Neural progenitor cell (in vitro differentiated cells): ENCODE results near the gene TPRX1. TPM values are rescaled to one million over a fixed set of nuclear protein-coding genes. Genes with fewer than 3 reads are reported as not detected.
"Not testable (repeated sequence)": the region's sequence is repeated elsewhere in the genome, so short reads cannot be mapped to it uniquely, and the experiment has no call there.

ENCODE experiments used
- DNase-seq: peaks from one replicate; pipeline ENCODE4 v3.0.0-alpha.2; 2016; ENCODE audit warnings: low spot score
- H2AFZ ChIP-seq: fragments of 200-600 bp; sonication (generic); replicated peaks from 2 replicates; pipeline ENCODE4 v1.6.1; 2016; ENCODE audit warnings: antibody characterized with exemption
- H3F3A ChIP-seq: fragments of 200-600 bp; sonication (generic); 2 replicates; pipeline ENCODE4 v1.6.1; 2016; ENCODE audit warnings: antibody characterized with exemption, low read depth
- H3K27ac ChIP-seq: fragments of 200-600 bp; sonication (generic); 2 replicates; pipeline ENCODE4 v1.5.1; 2016; ENCODE audit warnings: mild to moderate bottlenecking
- H3K27me3 ChIP-seq: fragments of 200-600 bp; sonication (generic); 2 replicates; pipeline ENCODE4 v1.6.1; 2016; ENCODE audit warnings: mild to moderate bottlenecking, moderate library complexity
- H3K36me3 ChIP-seq: fragments of 200-600 bp; sonication (generic); 2 replicates; pipeline ENCODE4 v1.5.1; 2016
- H3K4me1 ChIP-seq: fragments of 200-600 bp; sonication (generic); 2 replicates; pipeline ENCODE4 v1.6.1; 2016; ENCODE audit warnings: mixed run types
- H3K4me2 ChIP-seq: fragments of 200-600 bp; sonication (generic); 2 replicates; pipeline ENCODE4 v1.6.1; 2016
- H3K4me3 ChIP-seq: fragments of 200-600 bp; sonication (generic); 2 replicates; pipeline ENCODE4 v1.5.1; 2016
- H3K79me2 ChIP-seq: fragments of 200-600 bp; sonication (generic); 2 replicates; pipeline ENCODE4 v1.6.1; 2016; ENCODE audit warnings: low read depth
- H3K9ac ChIP-seq: fragments of 200-600 bp; sonication (generic); 2 replicates; pipeline ENCODE4 v1.6.1; 2016
- H3K9me3 ChIP-seq: fragments of 200-600 bp; sonication (generic); 2 replicates; pipeline ENCODE4 v1.5.1; 2016; ENCODE audit warnings: low read depth
- H4K20me1 ChIP-seq: fragments of 200-600 bp; sonication (generic); 2 replicates; pipeline ENCODE4 v1.6.1; 2016; ENCODE audit warnings: low read depth
- H3K27ac Mint-ChIP-seq: 3 replicates; pipeline ENCODE4 v1.8.0; 2021; ENCODE audit warnings: mixed read lengths
- H3K27me3 Mint-ChIP-seq: 2 replicates; pipeline ENCODE4 v1.8.0; 2022; ENCODE audit warnings: low read depth, mild to moderate bottlenecking, inconsistent platforms, moderate library complexity, mixed read lengths; ENCODE audit not compliant: insufficient read depth
- H3K36me3 Mint-ChIP-seq: 3 replicates; pipeline ENCODE4 v1.8.0; 2021; ENCODE audit warnings: mixed read lengths
- H3K4me1 Mint-ChIP-seq: 3 replicates; pipeline ENCODE4 v1.8.0; 2021; ENCODE audit warnings: mixed read lengths
- H3K4me3 Mint-ChIP-seq: 3 replicates; pipeline ENCODE4 v1.8.0; 2021; ENCODE audit warnings: mild to moderate bottlenecking, moderate library complexity, mixed read lengths
- H3K9me3 Mint-ChIP-seq: 3 replicates; pipeline ENCODE4 v1.8.0; 2020; ENCODE audit warnings: mixed read lengths
- EZH2 ChIP-seq: fragments of 200-600 bp; sonication (generic); IDR thresholded peaks from 2 replicates; pipeline ENCODE4 v1.6.1; 2017; ENCODE audit warnings: antibody characterized with exemption, mild to moderate bottlenecking, moderate library complexity
- EZH2phosphoT487 ChIP-seq: fragments of 200-600 bp; sonication (generic); IDR thresholded peaks from 2 replicates; pipeline ENCODE4 v1.6.1; 2017; ENCODE audit warnings: antibody characterized with exemption
- total RNA-seq: library from RNA; depleted of rRNA; stranded (reverse); fragments of >200 nt; gene quantifications from 2 replicates; pipeline ENCODE4 v1.2.3, GENCODE V29; 2015; ENCODE audit warnings: low replicate concordance
- TF ChIP-seq, protein P1 (sequence below): fragments of 200-600 bp; sonication (generic); IDR thresholded peaks from 2 replicates; pipeline ENCODE4 v1.5.1; 2017; ENCODE audit warnings: antibody characterized with exemption, mild to moderate bottlenecking

TPRX1 gene
- total RNA-seq, 1 donor from 2014 or later, result not detected

DNA sequence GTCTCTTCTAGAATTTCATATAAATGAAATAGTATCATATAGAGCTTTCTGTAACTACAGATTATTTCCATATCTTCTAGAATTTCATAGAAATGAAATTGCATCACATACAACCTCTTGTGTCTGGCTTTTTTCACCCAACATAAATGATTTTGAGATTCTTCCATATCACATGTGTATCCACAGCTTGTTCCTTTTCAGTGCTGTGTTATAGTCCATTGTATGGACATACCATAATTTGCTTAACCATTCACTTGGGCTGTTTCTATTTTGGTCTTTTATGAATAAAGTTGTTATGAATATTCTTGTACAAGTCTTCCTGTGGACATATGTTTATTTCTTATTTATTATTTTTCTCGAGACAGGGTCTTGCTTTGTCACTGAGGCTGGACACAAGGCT lies 11.7 kb downstream of the TPRX1 start:
- TF ChIP-seq, protein P1, sequence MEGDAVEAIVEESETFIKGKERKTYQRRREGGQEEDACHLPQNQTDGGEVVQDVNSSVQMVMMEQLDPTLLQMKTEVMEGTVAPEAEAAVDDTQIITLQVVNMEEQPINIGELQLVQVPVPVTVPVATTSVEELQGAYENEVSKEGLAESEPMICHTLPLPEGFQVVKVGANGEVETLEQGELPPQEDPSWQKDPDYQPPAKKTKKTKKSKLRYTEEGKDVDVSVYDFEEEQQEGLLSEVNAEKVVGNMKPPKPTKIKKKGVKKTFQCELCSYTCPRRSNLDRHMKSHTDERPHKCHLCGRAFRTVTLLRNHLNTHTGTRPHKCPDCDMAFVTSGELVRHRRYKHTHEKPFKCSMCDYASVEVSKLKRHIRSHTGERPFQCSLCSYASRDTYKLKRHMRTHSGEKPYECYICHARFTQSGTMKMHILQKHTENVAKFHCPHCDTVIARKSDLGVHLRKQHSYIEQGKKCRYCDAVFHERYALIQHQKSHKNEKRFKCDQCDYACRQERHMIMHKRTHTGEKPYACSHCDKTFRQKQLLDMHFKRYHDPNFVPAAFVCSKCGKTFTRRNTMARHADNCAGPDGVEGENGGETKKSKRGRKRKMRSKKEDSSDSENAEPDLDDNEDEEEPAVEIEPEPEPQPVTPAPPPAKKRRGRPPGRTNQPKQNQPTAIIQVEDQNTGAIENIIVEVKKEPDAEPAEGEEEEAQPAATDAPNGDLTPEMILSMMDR, result no peak
- TF ChIP-seq EZH2phosphoT487 (no peak), EZH2 (no peak)

DNA sequence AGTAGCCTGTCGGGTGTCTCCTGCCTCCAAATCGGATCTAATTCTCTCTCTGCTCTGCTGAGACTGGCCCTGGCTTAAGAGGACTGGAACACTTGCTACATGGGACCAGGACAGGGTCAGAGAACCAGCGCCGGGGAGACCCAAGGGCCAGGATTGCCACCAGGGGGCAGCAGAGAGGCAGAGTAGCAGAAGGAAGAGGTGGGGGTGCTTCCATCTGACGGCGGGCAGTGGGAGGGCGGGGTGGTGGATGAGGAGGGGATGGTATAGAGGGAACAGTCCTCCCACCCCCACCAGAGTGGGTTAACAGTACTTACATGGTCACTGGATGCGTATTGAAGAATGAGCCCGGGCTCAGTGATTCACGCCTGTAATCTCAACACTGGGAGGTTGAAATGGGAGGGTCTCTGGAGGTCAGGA lies 13.9 kb downstream of the TPRX1 start:
- H3K4me2 ChIP-seq, result peak overlapping the region; percentile 28

More for the DNA sequence above, 11.7 kb downstream of the TPRX1 start:
- Histone ChIP-seq H3K36me3 (no peaks in the 10 kb centered on the region), H3K4me2 (no peak overlapping the region), H3K79me2 (no peaks in the 10 kb centered on the region), H3K27me3 (no peaks in the 10 kb centered on the region), H2AFZ (no peak overlapping the region), H3K9me3 (peaks cover 5% of the 10 kb centered on the region), H3F3A (peaks cover 28% of the 10 kb centered on the region), H3K9ac (no peak overlapping the region), H3K4me3 (no peak overlapping the region), H3K4me1 (peaks cover 3% of the 10 kb centered on the region), H3K27ac (no peak overlapping the region), H4K20me1 (no peaks in the 10 kb centered on the region)
- Mint-ChIP-seq H3K9me3 (peaks cover 3% of the 10 kb centered on the region), H3K4me3 (no peak overlapping the region), H3K36me3 (peaks cover 4% of the 10 kb centered on the region), H3K27ac (no peak overlapping the region), H3K4me1 (peaks cover 8% of the 10 kb centered on the region), H3K27me3 (peaks cover 8% of the 10 kb centered on the region)
- DNase-seq, result no peak

DNA sequence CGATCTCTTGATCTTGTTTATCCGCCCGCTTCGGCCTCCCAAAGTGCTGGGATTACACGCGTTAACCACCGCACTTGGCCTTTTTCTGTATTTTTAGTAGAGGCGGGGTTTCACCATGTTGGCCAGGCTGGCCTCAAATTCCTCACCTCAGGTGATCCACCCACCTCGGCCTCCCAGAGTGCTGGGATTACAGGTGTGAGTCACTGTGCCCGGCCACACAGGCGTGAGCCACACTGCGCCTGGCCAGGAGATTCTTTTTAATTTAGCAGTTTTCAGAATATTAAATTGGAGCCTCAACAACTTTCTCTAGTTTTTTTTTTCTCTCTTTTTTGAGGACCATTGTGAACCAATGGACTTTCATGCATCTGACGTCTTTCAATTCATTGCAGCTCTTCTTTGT lies 14.5 kb downstream of the TPRX1 start:
- not testable (repeated sequence) for H3K27ac Mint-ChIP-seq, H3K9me3 Mint-ChIP-seq, H3K4me3 ChIP-seq, H3K4me3 Mint-ChIP-seq, H3K4me1 Mint-ChIP-seq, H3K79me2 ChIP-seq, H4K20me1 ChIP-seq, H3K36me3 ChIP-seq, H3K4me1 ChIP-seq, H3K9me3 ChIP-seq, H3K36me3 Mint-ChIP-seq, H3K27me3 ChIP-seq, DNase-seq, H2AFZ ChIP-seq, H3K9ac ChIP-seq, H3K27me3 Mint-ChIP-seq
- Histone ChIP-seq H3F3A (peaks cover 42% of the 10 kb centered on the region), H3K27ac (peak overlapping the region; percentile 19), H3K4me2 (peak overlapping the region; percentile 28)

More for the DNA sequence above, 13.9 kb downstream of the TPRX1 start:
- Histone ChIP-seq H3K36me3 (no peaks in the 10 kb centered on the region), H3K27me3 (no peaks in the 10 kb centered on the region), H3K9me3 (peaks cover 5% of the 10 kb centered on the region), H3K4me1 (peaks cover 3% of the 10 kb centered on the region), H3K27ac (peak overlapping the region; percentile 19), H2AFZ (no peak overlapping the region), H3K79me2 (no peaks in the 10 kb centered on the region), H4K20me1 (no peaks in the 10 kb centered on the region), H3F3A (peaks cover 42% of the 10 kb centered on the region), H3K4me3 (no peak overlapping the region), H3K9ac (no peak overlapping the region)
- Mint-ChIP-seq H3K27me3 (peaks cover 4% of the 10 kb centered on the region), H3K9me3 (peaks cover 3% of the 10 kb centered on the region), H3K36me3 (peaks cover 4% of the 10 kb centered on the region), H3K4me3 (no peak overlapping the region), H3K4me1 (peaks cover 8% of the 10 kb centered on the region), H3K27ac (no peak overlapping the region)
- no peak for TF ChIP-seq EZH2
- TF ChIP-seq, protein P1, result peak; percentile 96
- DNase-seq, result peak; percentile 96

DNA sequence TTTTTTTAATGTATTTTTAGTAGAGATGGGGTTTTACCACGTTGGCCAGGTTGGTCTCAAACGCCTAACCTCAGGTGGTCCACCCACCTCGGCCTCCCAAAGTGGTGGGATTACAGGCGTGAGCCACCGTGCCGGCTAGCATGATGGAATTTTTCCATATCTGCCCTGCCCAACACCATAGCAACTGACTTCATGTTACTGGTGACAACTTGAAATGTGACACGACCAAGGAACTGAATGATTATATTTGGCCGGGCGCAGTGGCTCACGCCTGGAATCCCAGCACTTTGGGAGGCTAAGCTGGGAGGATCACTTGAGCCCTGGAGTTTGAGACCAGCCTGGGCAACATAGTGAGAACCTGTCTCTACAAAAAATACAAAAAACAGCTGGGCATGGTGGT lies 17.0 kb downstream of the TPRX1 start:
- not testable (repeated sequence) for H3K4me3 Mint-ChIP-seq, DNase-seq, H3K36me3 ChIP-seq, H3K27ac ChIP-seq, H3K4me3 ChIP-seq, H3K79me2 ChIP-seq, H3K9me3 ChIP-seq, H3K9me3 Mint-ChIP-seq, H2AFZ ChIP-seq, H4K20me1 ChIP-seq, H3K27me3 Mint-ChIP-seq, H3K4me1 ChIP-seq, H3K4me1 Mint-ChIP-seq, H3K27ac Mint-ChIP-seq, H3K4me2 ChIP-seq, H3K27me3 ChIP-seq, H3K9ac ChIP-seq
- peaks cover 49% of the 10 kb centered on the region for H3F3A ChIP-seq
- H3K36me3 Mint-ChIP-seq, result peaks cover 15% of the 10 kb centered on the region
